Parathyroid adenoma (tissue), 2 donors: ENCODE results near the gene PPCS.

Experiments used
- H2AFZ ChIP-seq: fragments of 300-600 bp; sonication (generic); one replicate; pipeline ENCODE4 v1.7.0; 2017; ENCODE audit warnings: antibody characterized with exemption, mild to moderate bottlenecking
- H3K27ac ChIP-seq: fragments of 300-600 bp; sonication (generic); one replicate; pipeline ENCODE4 v1.7.0; 2017
- H3K27me3 ChIP-seq: fragments of 300-600 bp; sonication (generic); one replicate; pipeline ENCODE4 v1.7.0; 2017; ENCODE audit warnings: low read length; ENCODE audit not compliant: control insufficient read depth, insufficient read depth
- H3K36me3 ChIP-seq: fragments of 300-600 bp; sonication (generic); one replicate; pipeline ENCODE4 v1.7.0; 2017; ENCODE audit warnings: low read length; ENCODE audit not compliant: control insufficient read depth, insufficient read depth
- H3K4me1 ChIP-seq: fragments of 300-600 bp; sonication (generic); one replicate; pipeline ENCODE4 v1.7.0; 2017; ENCODE audit warnings: control low read depth
- H3K4me2 ChIP-seq: fragments of 300-600 bp; sonication (generic); one replicate; pipeline ENCODE4 v1.7.0; 2017; ENCODE audit warnings: low read length
- H3K4me3 ChIP-seq: fragments of 300-600 bp; sonication (generic); one replicate; pipeline ENCODE4 v1.7.0; 2017; ENCODE audit warnings: low read depth, low read length
- H3K79me2 ChIP-seq: fragments of 300-600 bp; sonication (generic); one replicate; pipeline ENCODE4 v1.7.0; 2017; ENCODE audit warnings: control low read depth
- H3K9ac ChIP-seq: fragments of 300-600 bp; sonication (generic); one replicate; pipeline ENCODE4 v1.7.0; 2017; ENCODE audit warnings: mild to moderate bottlenecking
- H3K9me3 ChIP-seq: fragments of 300-600 bp; sonication (generic); one replicate; pipeline ENCODE4 v1.7.0; 2017; ENCODE audit warnings: low read length; ENCODE audit not compliant: control insufficient read depth
- CTCF ChIP-seq: fragments of 300-600 bp; sonication (generic); IDR thresholded peaks from one replicate; pipeline ENCODE4 v1.7.0; 2017; ENCODE audit warnings: antibody characterized with exemption, mild to moderate bottlenecking
- donor health status: primary hyperparathyroidism.

Gene PPCS

GRCh38 chr1:42419126-42419821 is 37.1 kb upstream of the PPCS start:
- Histone ChIP-seq H3K4me3 (no peak overlapping the region), H2AFZ (no peak overlapping the region), H3K4me2 (no peak overlapping the region), H3K9ac (no peak overlapping the region), H3K27ac (no peak overlapping the region), H3K27me3 (no peaks in the 10 kb centered on the region), H3K9me3 (no peaks in the 10 kb centered on the region), H3K79me2 (no peaks in the 10 kb centered on the region), H3K36me3 (no peaks in the 10 kb centered on the region), H3K4me1 (peaks cover 6% of the 10 kb centered on the region)
- TF ChIP-seq CTCF: no peak

- Histone ChIP-seq H3K36me3 (no peaks in the 10 kb centered on the region), H3K4me2 (no peak overlapping the region), H3K79me2 (no peaks in the 10 kb centered on the region), H2AFZ (no peak overlapping the region), H3K27ac (no peak overlapping the region), H3K4me3 (no peak overlapping the region), H3K27me3 (no peaks in the 10 kb centered on the region), H3K4me1 (peaks cover 6% of the 10 kb centered on the region), H3K9ac (no peak overlapping the region), H3K9me3 (no peaks in the 10 kb centered on the region)
- TF ChIP-seq CTCF: no peak
Observed at GRCh38 chr1:42420121-42420520, 36.2 kb upstream of the PPCS start.

GRCh38 chr1:42420911-42421585 is 35.3 kb upstream of the PPCS start:
- no peak overlapping the region for H3K27ac ChIP-seq
- H3K9me3 ChIP-seq: no peaks in the 10 kb centered on the region
- peaks cover 6% of the 10 kb centered on the region for H3K4me1 ChIP-seq
- H2AFZ ChIP-seq: peak overlapping the region; percentile 29
- H3K4me3 ChIP-seq: no peak overlapping the region
- no peak overlapping the region for H3K4me2 ChIP-seq
- H3K79me2 ChIP-seq: no peaks in the 10 kb centered on the region
- H3K9ac ChIP-seq: no peak overlapping the region
- H3K27me3 ChIP-seq: no peaks in the 10 kb centered on the region
- no peak for TF ChIP-seq CTCF
- H3K36me3 ChIP-seq: no peaks in the 10 kb centered on the region

- no peak for TF ChIP-seq CTCF
- Histone ChIP-seq H3K27ac (no peak overlapping the region), H3K36me3 (no peaks in the 10 kb centered on the region), H3K4me3 (no peak overlapping the region), H3K4me2 (no peak overlapping the region), H3K79me2 (no peaks in the 10 kb centered on the region), H3K4me1 (peaks cover 6% of the 10 kb centered on the region), H2AFZ (no peak overlapping the region), H3K27me3 (no peaks in the 10 kb centered on the region), H3K9ac (no peak overlapping the region), H3K9me3 (no peaks in the 10 kb centered on the region)
Observed at GRCh38 chr1:42422737-42423136, 33.6 kb upstream of the PPCS start.

GRCh38 chr1:42423681-42424080 is 32.7 kb upstream of the PPCS start:
- Histone ChIP-seq H3K4me2 (no peak overlapping the region), H2AFZ (no peak overlapping the region), H3K9me3 (no peaks in the 10 kb centered on the region), H3K79me2 (no peaks in the 10 kb centered on the region), H3K27me3 (no peaks in the 10 kb centered on the region), H3K36me3 (no peaks in the 10 kb centered on the region), H3K27ac (no peak overlapping the region), H3K4me1 (peaks cover 6% of the 10 kb centered on the region), H3K9ac (no peak overlapping the region), H3K4me3 (no peak overlapping the region)
- TF ChIP-seq CTCF: no peak
